Progenitor cell of endocrine pancreas (in vitro differentiated cells): ENCODE results near the gene IL17RE. TPM values are rescaled to one million over a fixed set of nuclear protein-coding genes. Genes with fewer than 3 reads are reported as not detected.
"Not testable (repeated sequence)": the region's sequence is repeated elsewhere in the genome, so short reads cannot be mapped to it uniquely, and the experiment has no call there.

Experiments
- DNase-seq: peaks from one replicate; pipeline ENCODE4 v3.0.0; 2021; ENCODE audit warnings: low spot score; ENCODE audit not compliant: unreplicated experiment
- H3K27ac Mint-ChIP-seq: 2 replicates; pipeline ENCODE4 v1.8.0; 2021; ENCODE audit warnings: mild to moderate bottlenecking, moderate library complexity, mixed read lengths
- H3K27me3 Mint-ChIP-seq: 2 replicates; pipeline ENCODE4 v1.8.0; 2021; ENCODE audit warnings: mixed read lengths
- H3K36me3 Mint-ChIP-seq: 2 replicates; pipeline ENCODE4 v1.8.0; 2022; ENCODE audit warnings: mixed read lengths; ENCODE audit not compliant: insufficient read depth
- H3K4me1 Mint-ChIP-seq: 2 replicates; pipeline ENCODE4 v1.8.0; 2021; ENCODE audit warnings: low read depth, mixed read lengths
- H3K4me3 Mint-ChIP-seq: 2 replicates; pipeline ENCODE4 v1.8.0; 2021; ENCODE audit warnings: low read depth, mild to moderate bottlenecking, moderate library complexity, mixed read lengths
- H3K9me3 Mint-ChIP-seq: 2 replicates; pipeline ENCODE4 v1.8.0; 2021; ENCODE audit warnings: low read depth, mixed read lengths
- total RNA-seq: library from RNA; stranded (reverse); gene quantifications from 2 replicates; pipeline ENCODE4 v1.2.1, GENCODE V29; 2021
- TF ChIP-seq, protein P1 (sequence below): fragments of 200-600 bp; sonication (generic); IDR thresholded peaks from one replicate; pipeline ENCODE4 v1.5.0; 2021; ENCODE audit warnings: antibody characterized with exemption, mild to moderate bottlenecking; ENCODE audit not compliant: unreplicated experiment

IL17RE gene
- total RNA-seq, 1 donor from 2014 or later, result 4.9 TPM

- no peak for DNase-seq
- Mint-ChIP-seq H3K4me3 (no peak overlapping the region), H3K27ac (no peak overlapping the region), H3K4me1 (peaks cover 15% of the 10 kb centered on the region), H3K9me3 (no peaks in the 10 kb centered on the region), H3K27me3 (no peaks in the 10 kb centered on the region), H3K36me3 (peaks cover 18% of the 10 kb centered on the region)
- TF ChIP-seq, protein P1, sequence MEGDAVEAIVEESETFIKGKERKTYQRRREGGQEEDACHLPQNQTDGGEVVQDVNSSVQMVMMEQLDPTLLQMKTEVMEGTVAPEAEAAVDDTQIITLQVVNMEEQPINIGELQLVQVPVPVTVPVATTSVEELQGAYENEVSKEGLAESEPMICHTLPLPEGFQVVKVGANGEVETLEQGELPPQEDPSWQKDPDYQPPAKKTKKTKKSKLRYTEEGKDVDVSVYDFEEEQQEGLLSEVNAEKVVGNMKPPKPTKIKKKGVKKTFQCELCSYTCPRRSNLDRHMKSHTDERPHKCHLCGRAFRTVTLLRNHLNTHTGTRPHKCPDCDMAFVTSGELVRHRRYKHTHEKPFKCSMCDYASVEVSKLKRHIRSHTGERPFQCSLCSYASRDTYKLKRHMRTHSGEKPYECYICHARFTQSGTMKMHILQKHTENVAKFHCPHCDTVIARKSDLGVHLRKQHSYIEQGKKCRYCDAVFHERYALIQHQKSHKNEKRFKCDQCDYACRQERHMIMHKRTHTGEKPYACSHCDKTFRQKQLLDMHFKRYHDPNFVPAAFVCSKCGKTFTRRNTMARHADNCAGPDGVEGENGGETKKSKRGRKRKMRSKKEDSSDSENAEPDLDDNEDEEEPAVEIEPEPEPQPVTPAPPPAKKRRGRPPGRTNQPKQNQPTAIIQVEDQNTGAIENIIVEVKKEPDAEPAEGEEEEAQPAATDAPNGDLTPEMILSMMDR, result no peak
Measured at GRCh38 chr3:9938966-9939365, 36.3 kb downstream of the IL17RE start.

GRCh38 chr3:9939906-9940305, 37.3 kb downstream of the IL17RE start:
- not testable (repeated sequence) for H3K4me1 Mint-ChIP-seq, DNase-seq, H3K27ac Mint-ChIP-seq, H3K9me3 Mint-ChIP-seq, H3K4me3 Mint-ChIP-seq, H3K27me3 Mint-ChIP-seq
- peaks cover 18% of the 10 kb centered on the region for H3K36me3 Mint-ChIP-seq

- Mint-ChIP-seq H3K27me3 (no peaks in the 10 kb centered on the region), H3K4me3 (no peak overlapping the region), H3K27ac (no peak overlapping the region), H3K9me3 (no peaks in the 10 kb centered on the region), H3K36me3 (peaks cover 12% of the 10 kb centered on the region), H3K4me1 (no peaks in the 10 kb centered on the region)
- no peak for DNase-seq
- TF ChIP-seq, protein P1, result no peak
Measured at GRCh38 chr3:9940746-9941145, 38.1 kb downstream of the IL17RE start.

DNA sequence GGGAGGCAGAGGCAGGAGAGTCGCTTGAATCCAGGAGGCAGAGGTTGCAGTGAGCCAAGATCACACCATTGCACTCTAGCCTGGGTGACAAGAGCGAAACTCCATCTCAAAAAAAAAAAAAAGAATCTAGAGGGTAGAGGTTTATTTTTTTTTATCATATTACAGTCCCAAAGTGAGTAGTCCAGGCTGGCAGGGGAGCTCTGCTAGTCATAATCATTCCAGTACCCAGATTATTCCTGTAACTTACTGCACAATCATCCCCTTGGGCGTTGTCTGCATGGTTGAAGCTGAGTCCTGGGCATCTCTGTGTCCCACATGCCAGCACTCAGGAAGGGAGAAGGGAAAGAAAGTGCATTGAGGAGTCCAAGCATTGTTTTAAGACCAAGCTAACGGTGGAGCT, 39.5 kb downstream of the IL17RE start:
- H3K27ac Mint-ChIP-seq, result no peak overlapping the region
- no peaks in the 10 kb centered on the region for H3K9me3 Mint-ChIP-seq
- no peak for DNase-seq
- peaks cover under 1% of the 10 kb centered on the region for H3K27me3 Mint-ChIP-seq
- H3K4me1 Mint-ChIP-seq, result no peaks in the 10 kb centered on the region
- H3K4me3 Mint-ChIP-seq, result no peak overlapping the region
- TF ChIP-seq, protein P1, result no peak
- peaks cover 11% of the 10 kb centered on the region for H3K36me3 Mint-ChIP-seq

- Mint-ChIP-seq H3K36me3 (peaks cover 9% of the 10 kb centered on the region), H3K4me3 (no peak overlapping the region), H3K27ac (no peak overlapping the region), H3K27me3 (peaks cover 3% of the 10 kb centered on the region), H3K9me3 (no peaks in the 10 kb centered on the region), H3K4me1 (peaks cover 1% of the 10 kb centered on the region)
- no peak for DNase-seq
- TF ChIP-seq, protein P1, result no peak
Measured at GRCh38 chr3:9942934-9943690, 40.5 kb downstream of the IL17RE start.

- Mint-ChIP-seq H3K27me3 (peaks cover 3% of the 10 kb centered on the region), H3K4me3 (no peak overlapping the region), H3K36me3 (peaks cover 9% of the 10 kb centered on the region), H3K9me3 (no peaks in the 10 kb centered on the region), H3K4me1 (peaks cover 1% of the 10 kb centered on the region), H3K27ac (no peak overlapping the region)
- TF ChIP-seq, protein P1, result no peak
- DNase-seq, result no peak
Measured at GRCh38 chr3:9944271-9944670, 41.6 kb downstream of the IL17RE start.
